H9 (cell line): ENCODE data around the gene HOXA2. TPM values are rescaled to one million over a fixed set of nuclear protein-coding genes. Genes with fewer than 3 reads are reported as not detected.

Experiments used
- DNase-seq: peaks from one replicate; pipeline ENCODE4 v3.0.0-alpha.2; 2017
- H2AFZ ChIP-seq: one replicate; pipeline ENCODE4 v1.6.1; 2013; ENCODE audit warnings: mild to moderate bottlenecking, low read length, control low read depth, moderate library complexity
- H2AK5ac ChIP-seq: 2 replicates; pipeline ENCODE4 v1.6.1; 2013; ENCODE audit warnings: low read length, control low read depth, mixed read lengths; ENCODE audit not compliant: insufficient read length
- H2BK120ac ChIP-seq: one replicate; pipeline ENCODE4 v1.6.1; 2013; ENCODE audit warnings: low read depth, mild to moderate bottlenecking, low read length, control low read depth, inconsistent platforms; ENCODE audit not compliant: poor library complexity, severe bottlenecking
- H2BK12ac ChIP-seq: 2 replicates; pipeline ENCODE4 v1.6.1; 2013; ENCODE audit warnings: low read length, control low read depth, mixed read lengths, low read depth; ENCODE audit not compliant: insufficient read length
- H2BK15ac ChIP-seq: 2 replicates; pipeline ENCODE4 v1.6.1; 2013; ENCODE audit warnings: low read depth, low read length, control low read depth
- H2BK20ac ChIP-seq: one replicate; pipeline ENCODE4 v1.6.1; 2013; ENCODE audit warnings: low read depth, mild to moderate bottlenecking, low read length, control low read depth, inconsistent platforms; ENCODE audit not compliant: poor library complexity, severe bottlenecking
- H2BK5ac ChIP-seq: 2 replicates; pipeline ENCODE4 v1.6.1; 2013; ENCODE audit warnings: low read length, control low read depth, mixed read lengths; ENCODE audit not compliant: insufficient read length
- H3K14ac ChIP-seq: 2 replicates; pipeline ENCODE4 v1.6.1; 2013; ENCODE audit warnings: low read length, control low read depth; ENCODE audit not compliant: insufficient read depth
- H3K18ac ChIP-seq: 2 replicates; pipeline ENCODE4 v1.6.1; 2013; ENCODE audit warnings: low read depth, mild to moderate bottlenecking, mixed read lengths, low read length, control low read depth; ENCODE audit not compliant: insufficient read length
- H3K23ac ChIP-seq: 2 replicates; pipeline ENCODE4 v1.6.1; 2013; ENCODE audit warnings: low read length, control low read depth, mixed read lengths, low read depth; ENCODE audit not compliant: insufficient read length
- H3K23me2 ChIP-seq: 2 replicates; pipeline ENCODE4 v1.6.1; 2013; ENCODE audit warnings: low read depth, mild to moderate bottlenecking, mixed read lengths, low read length, control low read depth; ENCODE audit not compliant: insufficient read length, poor library complexity, severe bottlenecking
- H3K27ac ChIP-seq: 2 replicates; pipeline ENCODE4 v1.5.1; 2013; ENCODE audit warnings: low read length, control low read depth, mixed read lengths, low read depth; ENCODE audit not compliant: insufficient read length
- H3K27me3 ChIP-seq: 2 replicates; pipeline ENCODE4 v1.6.1; 2013; ENCODE audit warnings: low read length, control low read depth, inconsistent platforms; ENCODE audit not compliant: insufficient read depth
- H3K4ac ChIP-seq: 2 replicates; pipeline ENCODE4 v1.6.1; 2013; ENCODE audit warnings: low read depth, mild to moderate bottlenecking, control low read depth, inconsistent platforms, low read length, moderate library complexity
- H3K4me1 ChIP-seq: 2 replicates; pipeline ENCODE4 v1.6.1; 2013; ENCODE audit warnings: low read length, control low read depth, inconsistent platforms; ENCODE audit not compliant: insufficient read depth
- H3K4me2 ChIP-seq: 2 replicates; pipeline ENCODE4 v1.6.1; 2013; ENCODE audit warnings: low read length, control low read depth, mixed read lengths; ENCODE audit not compliant: insufficient read length, insufficient read depth
- H3K56ac ChIP-seq: 2 replicates; pipeline ENCODE4 v1.6.1; 2013; ENCODE audit warnings: low read depth, mild to moderate bottlenecking, mixed read lengths, low read length, control low read depth; ENCODE audit not compliant: insufficient read length
- H3K79me1 ChIP-seq: 2 replicates; pipeline ENCODE4 v1.6.1; 2013; ENCODE audit warnings: low read depth, mild to moderate bottlenecking, moderate library complexity, low read length, control low read depth, inconsistent platforms; ENCODE audit not compliant: insufficient read depth, poor library complexity, severe bottlenecking
- H3K79me2 ChIP-seq: 2 replicates; pipeline ENCODE4 v1.6.1; 2013; ENCODE audit warnings: low read length, control low read depth, inconsistent platforms; ENCODE audit not compliant: insufficient read depth
- H3K9ac ChIP-seq: 2 replicates; pipeline ENCODE4 v1.6.1; 2013; ENCODE audit warnings: low read length, control low read depth, mixed read lengths; ENCODE audit not compliant: insufficient read length; ENCODE audit errors: extremely low read depth
- H3K9me3 ChIP-seq: one replicate; pipeline ENCODE4 v1.6.1; 2013; ENCODE audit warnings: low read depth, low read length, inconsistent platforms; ENCODE audit not compliant: control insufficient read depth
- H3T11ph ChIP-seq: one replicate; pipeline ENCODE4 v1.6.1; 2013; ENCODE audit warnings: mild to moderate bottlenecking, low read length, control low read depth, inconsistent platforms
- H4K20me1 ChIP-seq: one replicate; pipeline ENCODE4 v1.6.1; 2013; ENCODE audit not compliant: control insufficient read depth, insufficient read length, insufficient read depth
- H4K5ac ChIP-seq: 2 replicates; pipeline ENCODE4 v1.6.1; 2013; ENCODE audit warnings: low read depth, mild to moderate bottlenecking, mixed read lengths, low read length, control low read depth; ENCODE audit not compliant: insufficient read length
- H4K8ac ChIP-seq: replicated peaks from 2 replicates; pipeline ENCODE4 v1.6.1; 2013; ENCODE audit warnings: low read length, control low read depth, mixed read lengths, low read depth; ENCODE audit not compliant: insufficient read length
- H4K91ac ChIP-seq: 2 replicates; pipeline ENCODE4 v1.6.1; 2013; ENCODE audit warnings: low read depth, mild to moderate bottlenecking, moderate library complexity, mixed read lengths, low read length, control low read depth; ENCODE audit not compliant: insufficient read length
- H3K27ac Mint-ChIP-seq, 3 experiments: 2 replicates in 2 of 3; 3 replicates in 1 of 3; pipeline ENCODE4 v1.8.0; 2020 to 2021; ENCODE audit warnings: mixed read lengths in 3 of 3, mild to moderate bottlenecking in 1 of 3, moderate library complexity in 1 of 3
- H3K27me3 Mint-ChIP-seq: 2 replicates; pipeline ENCODE4 v1.8.0; 2021; ENCODE audit warnings: low read depth, mild to moderate bottlenecking, moderate library complexity, mixed read lengths
- H3K36me3 Mint-ChIP-seq, 3 experiments: 2 replicates in 2 of 3; 3 replicates in 1 of 3; pipeline ENCODE4 v1.8.0; 2020 to 2021; ENCODE audit warnings: low read depth in 3 of 3, mixed read lengths in 3 of 3; ENCODE audit not compliant: insufficient read depth in 1 of 3
- H3K4me1 Mint-ChIP-seq, 2 experiments: 2 replicates each; pipeline ENCODE4 v1.8.0; 2020; ENCODE audit warnings: mixed read lengths in 2 of 2
- H3K4me3 Mint-ChIP-seq, 2 experiments: 2 replicates in 1 of 2; 3 replicates in 1 of 2; pipeline ENCODE4 v1.8.0; 2020 to 2021; ENCODE audit warnings: mild to moderate bottlenecking in 2 of 2, mixed read lengths in 2 of 2, moderate library complexity in 1 of 2
- H3K9me3 Mint-ChIP-seq, 2 experiments: 2 replicates in 1 of 2; 3 replicates in 1 of 2; pipeline ENCODE4 v1.8.0; 2020; ENCODE audit warnings: mild to moderate bottlenecking in 2 of 2, mixed read lengths in 2 of 2, moderate library complexity in 1 of 2
- CTCF ChIP-seq: fragments of 200-600 bp; sonication (generic); conservative IDR thresholded peaks from 3 replicates; pipeline ENCODE4 v1.8.0; 2021; ENCODE audit warnings: antibody characterized with exemption, mild to moderate bottlenecking
- WGBS: extraction: QIAGEN DNeasy Blood & Tissue Kit; methylation state at CpG from one replicate; pipeline ENCODE4 v1.1.7; 2013; ENCODE audit warnings: missing lambda C conversion rate, low lambda C conversion rate, mixed read lengths; ENCODE audit not compliant: insufficient read length; ENCODE audit errors: extremely low coverage; 5-methylcytosine and 5-hydroxymethylcytosine counted together
- total RNA-seq: library from RNA; stranded (reverse); gene quantifications from 2 replicates; pipeline ENCODE4 v1.2.1, GENCODE V29; 2021

The HOXA2 gene
- total RNA-seq, 1 experiment from 2014 or later, result not detected

- Histone ChIP-seq H3K27me3 (no peaks in the 10 kb centered on the region; the same call in 1 of the 2 replicates), H3K18ac (no peak overlapping the region), H2BK20ac (no peak overlapping the region), H3K4me2 (no peak overlapping the region), H3K9me3 (no peaks in the 10 kb centered on the region), H4K5ac (no peak overlapping the region), H3K79me1 (no peaks in the 10 kb centered on the region), H2BK12ac (no peak overlapping the region), H3K4ac (no peak overlapping the region), H3K23ac (no peak overlapping the region), H3K56ac (no peak overlapping the region), H2BK15ac (no peak overlapping the region), H3K9ac (no peak overlapping the region), H2BK5ac (no peak overlapping the region), H3K14ac (no peak overlapping the region), H2BK120ac (no peak overlapping the region), H4K8ac (no peak overlapping the region), H3K79me2 (no peaks in the 10 kb centered on the region), H4K20me1 (no peaks in the 10 kb centered on the region), H3T11ph (no peak overlapping the region), H2AFZ (no peak overlapping the region), H3K27ac (no peak overlapping the region), H4K91ac (no peak overlapping the region), H3K23me2 (no peaks in the 10 kb centered on the region), H2AK5ac (no peak overlapping the region), H3K4me1 (no peaks in the 10 kb centered on the region)
- no peaks in the 10 kb centered on the region for H3K36me3 Mint-ChIP-seq
- H3K9me3 Mint-ChIP-seq, result no peaks in the 10 kb centered on the region
- no peak for TF ChIP-seq CTCF
- no peak overlapping the region for H3K4me3 Mint-ChIP-seq
- no CpG with 5 or more reads among the region's 1 CpG for WGBS
- H3K27me3 Mint-ChIP-seq, result peaks cover 38% of the 10 kb centered on the region
- H3K4me1 Mint-ChIP-seq, result peaks cover 8% of the 10 kb centered on the region in 2 experiments
- H3K27ac Mint-ChIP-seq, result no peak overlapping the region
- no peak for DNase-seq
Observed at GRCh38 chr7:27082171-27082570, 20.3 kb downstream of the HOXA2 start.
